Activated CD8-positive, alpha-beta memory T cell treated with anti-CD3 and anti-CD28 coated beads for 1 hour (primary cell): ENCODE measurements around the gene NOVA1.

Experiments
- DNase-seq, 2 donors: peaks; one replicate each; pipeline ENCODE4 v3.0.0-alpha.2; 2020; ENCODE audit warnings: low read depth in 1 of 2; ENCODE audit errors: extremely low read depth in 1 of 2

The NOVA1 gene

DNA sequence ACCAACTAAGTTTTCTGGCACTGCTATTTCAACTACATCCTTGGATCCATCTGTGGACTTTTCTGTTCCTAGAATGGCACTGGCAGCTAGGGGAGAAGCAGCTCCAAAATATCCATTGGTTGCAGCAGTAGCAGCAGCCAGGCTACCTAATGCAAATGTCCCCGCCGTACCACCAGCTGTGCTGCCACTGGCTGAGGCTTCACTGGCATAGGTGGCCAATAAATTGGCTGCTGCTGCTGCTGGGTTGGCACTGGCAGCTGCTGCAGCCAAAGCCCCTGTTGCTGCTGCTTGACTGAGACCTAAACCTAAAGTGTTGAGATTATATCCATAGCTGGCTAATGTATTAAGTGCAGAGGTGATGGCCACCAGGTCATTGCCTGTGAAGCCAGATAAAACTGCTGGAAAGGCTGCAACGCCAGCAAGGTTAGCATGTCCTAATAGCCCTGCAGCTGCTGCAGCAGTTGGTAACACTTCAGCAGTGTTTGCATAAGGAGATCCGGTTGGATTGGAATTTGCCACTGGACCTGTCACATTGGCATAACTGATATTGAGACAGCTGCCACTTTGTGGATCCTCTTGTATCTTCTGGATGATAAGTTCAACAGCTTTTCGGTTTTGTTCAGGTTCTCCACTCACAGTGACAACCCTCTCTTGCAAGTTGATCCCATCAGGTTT, 149.5 kb downstream of the NOVA1 start:
- DNase-seq: no peak

DNA sequence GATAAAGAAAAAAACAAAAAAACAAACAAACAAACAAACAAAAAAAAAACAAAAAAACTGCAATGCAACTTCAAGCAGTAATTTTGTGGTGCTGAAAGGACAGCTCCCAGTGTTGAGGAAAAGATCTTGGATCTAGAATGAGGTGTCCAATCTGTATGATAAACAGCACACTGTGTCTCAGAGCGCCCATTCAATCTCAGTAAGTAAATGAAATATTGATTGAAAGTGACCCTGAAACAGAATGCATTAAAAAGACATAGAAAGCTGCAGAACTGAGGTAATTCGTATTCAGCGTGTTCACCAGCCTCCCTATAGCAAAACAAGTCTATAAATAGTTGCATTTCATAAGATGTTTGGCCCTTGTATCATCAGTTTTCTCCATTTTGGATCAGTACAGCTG, 153.0 kb downstream of the NOVA1 start:
- DNase-seq: no peak

- no peak for DNase-seq
These were observed 154.2 kb downstream of the NOVA1 start for GRCh38 chr14:26443654-26444053.

GRCh38 chr14:26429205-26429604, 168.6 kb downstream of the NOVA1 start:
- DNase-seq: no peak

DNA sequence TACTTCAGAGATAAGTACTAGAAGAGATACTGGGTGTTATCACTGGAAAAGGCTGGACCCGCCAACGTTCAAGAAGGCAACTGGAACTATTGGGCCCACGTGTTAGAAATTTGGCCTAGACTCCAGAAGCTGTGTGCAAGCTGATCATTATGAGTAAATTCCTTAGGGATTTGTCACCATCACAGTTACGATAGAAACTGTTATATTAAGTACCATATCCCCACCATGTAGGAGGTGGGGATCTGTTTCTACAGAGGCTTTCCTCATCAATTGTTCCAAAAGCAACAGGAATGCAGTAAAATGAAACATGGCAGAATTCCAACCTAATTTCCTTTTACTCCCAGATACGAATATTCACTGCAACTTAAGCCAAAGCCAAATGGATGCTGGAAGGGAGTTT, 170.7 kb downstream of the NOVA1 start:
- DNase-seq: no peak

GRCh38 chr14:26424537-26424936, 173.3 kb downstream of the NOVA1 start:
- DNase-seq: no peak

GRCh38 chr14:26415618-26416123, 182.2 kb downstream of the NOVA1 start:
- no peak for DNase-seq

GRCh38 chr14:26414926-26415325, 182.9 kb downstream of the NOVA1 start:
- DNase-seq: no peak

- DNase-seq: no peak
These were observed 183.7 kb downstream of the NOVA1 start for GRCh38 chr14:26414103-26414502.

DNA sequence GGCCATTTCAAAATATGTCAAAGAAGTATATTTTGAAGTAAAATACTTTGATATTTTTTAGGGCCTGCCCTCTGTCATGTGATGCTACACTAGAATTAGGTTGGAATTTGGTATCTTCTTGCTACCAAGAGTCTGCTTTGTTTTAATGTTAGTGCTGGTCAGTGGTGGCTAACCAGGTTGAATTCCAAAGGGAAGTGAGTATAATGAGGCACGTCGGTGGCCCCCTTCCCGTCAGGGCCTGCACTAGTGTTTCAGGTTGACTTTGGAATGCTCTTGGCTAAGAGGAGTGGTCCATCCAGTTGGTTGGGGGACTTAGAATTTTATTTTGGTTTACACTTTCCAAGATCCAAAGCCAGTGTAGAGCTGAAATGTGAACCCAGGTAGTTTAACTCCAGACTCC, 185.4 kb downstream of the NOVA1 start:
- DNase-seq: no peak

- DNase-seq: no peak
These were observed 187.6 kb downstream of the NOVA1 start for GRCh38 chr14:26410189-26410685.

DNA sequence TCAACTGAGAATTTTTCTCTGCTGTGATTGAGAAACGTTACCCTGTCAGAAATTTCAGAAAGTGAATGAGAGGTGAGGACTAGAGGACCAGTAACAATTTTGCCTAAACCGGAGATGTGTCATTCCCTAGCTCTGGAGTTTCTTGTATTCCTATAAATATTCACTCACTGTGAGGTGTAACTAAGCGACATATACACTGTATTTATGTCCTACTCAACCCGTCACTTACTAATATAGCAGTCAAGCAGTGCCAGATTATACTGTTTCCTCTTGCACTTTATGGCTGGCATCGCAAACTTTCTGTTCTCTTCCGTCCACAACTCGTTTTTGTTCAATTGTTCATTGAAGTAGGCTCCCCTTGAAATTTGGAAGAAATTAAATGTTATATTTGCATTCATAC, 192.9 kb downstream of the NOVA1 start:
- no peak for DNase-seq

DNA sequence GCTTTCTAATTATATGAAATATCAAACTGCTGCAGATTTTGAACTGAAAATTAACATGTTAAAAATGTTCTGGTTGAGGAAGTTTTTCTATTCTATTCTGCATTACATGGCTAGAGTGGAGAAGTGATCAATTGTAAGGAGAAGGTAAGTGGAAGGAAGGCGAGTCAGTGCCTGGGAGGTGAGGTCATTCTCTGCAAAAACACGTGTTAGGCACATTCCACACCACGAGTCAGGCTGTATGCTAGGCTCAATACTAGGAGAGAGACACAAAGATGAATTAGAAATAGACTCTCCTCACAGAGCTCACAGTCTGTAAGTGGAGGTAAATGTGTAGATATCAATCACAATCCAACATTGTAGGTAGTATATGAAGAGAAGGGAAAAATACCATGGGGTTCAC, 194.1 kb downstream of the NOVA1 start:
- DNase-seq: no peak

DNA sequence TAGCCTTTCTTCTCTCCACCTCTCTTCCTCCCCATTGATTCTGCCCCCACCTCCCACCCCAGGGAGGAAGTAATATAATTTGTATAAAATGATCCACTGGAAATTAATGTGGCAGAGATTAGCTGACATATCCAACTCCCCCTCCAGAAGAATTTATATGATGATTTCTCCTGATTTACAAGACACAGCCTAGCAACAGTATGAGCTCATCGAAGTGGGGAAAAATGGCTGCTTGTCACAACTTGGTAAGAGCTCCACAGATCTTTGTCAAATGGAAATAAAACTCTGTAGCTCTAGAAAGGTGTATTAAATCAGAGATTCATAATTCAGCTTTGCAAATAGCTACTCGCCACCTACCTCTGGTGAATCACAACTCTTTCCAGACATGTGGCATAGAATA, 195.7 kb downstream of the NOVA1 start:
- DNase-seq: no peak

- no peak for DNase-seq
These were observed 196.5 kb downstream of the NOVA1 start for GRCh38 chr14:26401179-26401968.

DNA sequence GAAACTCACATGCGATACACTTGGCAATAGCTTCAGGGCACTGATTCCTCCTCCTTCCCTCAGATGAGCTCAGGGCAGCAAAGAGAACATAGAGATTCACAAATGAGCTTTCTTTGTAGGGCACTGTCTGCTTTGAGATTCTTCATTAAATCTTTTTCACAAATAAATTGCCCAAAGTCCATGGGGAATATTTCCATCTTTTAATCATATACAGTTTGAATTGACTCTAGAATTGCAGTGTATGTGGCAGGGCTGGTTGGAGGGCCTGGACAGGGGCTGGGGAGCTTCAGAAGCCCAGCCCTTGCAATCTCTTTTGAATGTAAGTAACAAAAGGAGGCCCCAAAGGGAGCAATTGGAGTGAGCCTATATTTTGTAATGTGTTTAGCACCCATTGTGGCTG, 197.5 kb downstream of the NOVA1 start:
- no peak for DNase-seq

DNA sequence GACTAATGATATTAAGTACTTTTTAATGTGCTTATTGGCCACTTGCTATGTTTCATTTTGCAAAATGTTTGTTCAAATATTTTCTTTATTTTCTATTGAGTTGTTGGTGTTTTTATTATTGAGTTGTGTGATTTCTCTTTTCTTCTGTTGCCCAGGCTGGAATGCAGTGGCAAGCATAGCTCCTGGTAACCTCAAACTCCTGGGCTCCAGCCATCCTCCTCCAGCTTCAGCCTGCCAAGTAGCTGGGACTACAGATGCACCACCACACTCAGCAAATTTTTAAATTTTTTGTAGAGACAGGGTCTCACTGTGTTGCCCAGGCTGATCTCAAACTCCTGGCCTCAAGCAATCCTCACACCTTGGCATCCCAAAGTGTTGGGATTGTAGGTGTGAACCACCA, 199.2 kb downstream of the NOVA1 start:
- no peak for DNase-seq
